GM19463 (cell line): ENCODE measurements around the gene CACNG3.
"Not testable (repeated sequence)": the region's sequence is repeated elsewhere in the genome, so short reads cannot be mapped to it uniquely, and the experiment has no call there.

Experiments
- ATAC-seq: cut with Tn5 transposase; IDR thresholded peaks from one replicate; pipeline ENCODE4 v1.9.1; 2021; ENCODE audit warnings: mild to moderate bottlenecking, moderate library complexity; ENCODE audit not compliant: unreplicated experiment

The CACNG3 gene

DNA sequence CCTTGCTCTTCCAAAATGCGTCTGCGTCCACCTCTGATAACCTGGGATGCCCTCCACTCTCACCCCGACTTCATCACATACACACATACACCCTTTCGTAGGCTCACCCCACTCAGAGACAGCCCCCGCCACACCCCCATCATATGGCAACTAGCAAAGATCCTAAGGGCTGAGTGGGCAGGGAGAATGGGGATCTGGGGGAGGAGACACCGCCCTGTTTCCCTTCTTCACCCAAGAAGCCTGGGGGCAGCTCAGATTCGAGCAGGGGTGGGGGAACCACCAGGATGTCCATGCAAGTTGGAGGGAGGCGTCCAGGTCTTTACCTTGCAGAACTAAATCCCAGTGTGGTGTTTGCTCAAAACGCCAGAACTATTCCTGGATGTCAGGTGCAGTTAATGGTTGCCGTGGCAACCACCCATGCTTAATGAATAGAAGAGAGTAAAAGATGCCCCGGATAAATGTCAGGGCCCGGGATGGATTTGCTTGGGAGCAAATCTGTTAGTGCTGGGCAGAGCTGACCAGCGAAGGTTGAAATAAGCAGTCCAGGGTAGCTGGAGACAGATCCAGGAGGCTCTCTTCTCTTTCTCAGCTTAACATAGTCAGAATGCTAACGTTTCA is 72.8 kb downstream of the CACNG3 start:
- ATAC-seq: no peak

- ATAC-seq: no peak
Measured at GRCh38 chr16:24332178-24332577, 76.0 kb downstream of the CACNG3 start.

- no peak for ATAC-seq
Measured at GRCh38 chr16:24332582-24333090, 76.5 kb downstream of the CACNG3 start.

- ATAC-seq: no peak
Measured at GRCh38 chr16:24336491-24336890, 80.4 kb downstream of the CACNG3 start.

DNA sequence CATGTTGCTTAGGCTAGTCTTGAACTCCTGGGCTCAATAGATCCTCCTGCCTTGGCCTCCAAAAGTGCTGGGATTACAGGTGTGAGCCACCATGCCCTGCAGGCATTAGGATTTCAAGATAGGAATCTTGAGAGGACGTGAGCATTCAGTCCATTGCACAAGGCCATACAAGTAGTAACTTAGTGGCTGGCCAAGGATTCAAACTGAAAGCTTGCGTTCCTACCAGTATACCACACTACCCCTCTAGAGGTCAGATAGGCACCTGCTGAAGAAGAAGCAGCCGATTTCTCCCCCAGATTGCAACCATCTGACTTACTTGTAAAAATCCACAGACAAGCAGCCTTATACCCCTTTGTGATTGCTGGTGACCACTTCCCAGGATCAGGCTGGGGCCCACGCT is 80.9 kb downstream of the CACNG3 start:
- ATAC-seq: no peak

DNA sequence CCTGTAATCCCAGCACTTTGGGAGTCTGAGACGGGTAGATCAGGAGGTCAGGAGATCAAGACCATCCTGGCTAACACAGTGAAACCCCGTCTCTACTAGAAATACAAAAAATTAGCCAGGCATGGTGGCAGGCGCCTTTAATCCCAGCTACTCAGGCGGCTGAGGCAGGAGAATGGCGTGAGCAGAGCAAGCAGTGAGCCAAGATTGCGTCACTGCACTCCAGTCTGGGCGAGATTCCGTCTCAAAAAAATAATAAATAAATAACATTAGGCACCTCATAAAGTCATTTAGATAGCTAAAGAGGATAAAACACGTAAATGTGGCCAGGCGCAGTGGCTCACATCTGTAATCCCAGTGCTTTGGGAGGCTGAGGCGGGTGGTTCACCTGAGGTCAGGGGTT is 87.7 kb downstream of the CACNG3 start:
- ATAC-seq: not testable (repeated sequence)

DNA sequence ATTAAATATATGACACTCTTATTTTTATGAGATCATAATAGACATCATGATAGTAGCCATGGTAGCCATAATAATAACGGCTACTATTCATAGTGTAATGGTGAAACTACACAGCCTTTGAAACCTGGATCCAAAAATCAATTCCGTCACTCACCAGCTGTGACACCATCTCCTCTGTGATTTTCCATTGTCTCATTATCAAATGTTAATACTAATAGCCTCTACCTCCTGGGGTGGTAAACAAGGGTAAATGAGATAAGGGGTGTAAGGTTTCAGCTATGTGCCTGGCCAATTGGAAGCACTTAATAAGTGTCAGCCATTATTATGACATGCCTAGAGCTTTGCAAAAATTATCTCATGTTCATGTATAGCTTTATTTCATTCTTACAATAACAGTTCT is 88.6 kb downstream of the CACNG3 start:
- no peak for ATAC-seq

DNA sequence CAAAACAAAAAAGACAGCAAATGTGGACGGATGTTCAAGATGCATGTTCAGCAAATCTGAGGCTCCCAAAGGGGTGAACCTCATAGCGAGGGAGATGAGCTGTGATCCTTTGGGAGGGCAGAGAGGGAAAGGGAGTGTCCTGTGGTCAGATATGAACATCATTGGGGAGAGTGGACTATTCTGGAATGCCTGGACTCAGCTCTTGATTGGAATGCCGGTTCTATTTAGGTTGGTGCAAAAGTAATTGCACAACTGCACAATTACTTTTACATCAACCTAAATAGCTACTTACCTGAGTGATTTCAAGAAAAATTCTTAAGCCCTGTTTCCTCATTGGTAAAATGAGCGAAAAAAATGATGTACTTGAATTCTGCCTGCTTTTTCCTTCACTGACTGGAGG is 89.6 kb downstream of the CACNG3 start:
- ATAC-seq: no peak

GRCh38 chr16:24346734-24347133 is 90.6 kb downstream of the CACNG3 start:
- no peak for ATAC-seq

DNA sequence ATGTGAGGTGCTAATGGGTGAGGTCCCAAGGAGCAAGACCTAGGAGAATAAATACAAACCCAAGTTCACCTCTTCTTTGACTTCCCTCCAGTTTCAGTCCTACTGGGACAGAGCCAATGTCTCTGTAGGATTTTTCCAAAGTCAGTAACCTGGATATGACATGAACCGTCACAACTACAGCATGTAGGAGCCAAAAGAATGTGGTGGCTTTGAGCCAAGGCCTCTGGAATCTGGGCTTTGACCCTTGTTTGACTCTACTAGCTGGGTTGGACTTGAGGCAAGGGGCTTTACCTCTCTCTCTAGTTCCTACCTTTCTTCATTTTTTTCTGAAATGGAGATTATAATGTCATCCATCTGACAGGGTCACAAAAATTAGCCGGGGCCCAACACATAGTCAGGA is 91.4 kb downstream of the CACNG3 start:
- ATAC-seq: no peak

- ATAC-seq: no peak
Measured at GRCh38 chr16:24348545-24349290, 92.6 kb downstream of the CACNG3 start.

GRCh38 chr16:24349320-24349719 is 93.2 kb downstream of the CACNG3 start:
- no peak for ATAC-seq

DNA sequence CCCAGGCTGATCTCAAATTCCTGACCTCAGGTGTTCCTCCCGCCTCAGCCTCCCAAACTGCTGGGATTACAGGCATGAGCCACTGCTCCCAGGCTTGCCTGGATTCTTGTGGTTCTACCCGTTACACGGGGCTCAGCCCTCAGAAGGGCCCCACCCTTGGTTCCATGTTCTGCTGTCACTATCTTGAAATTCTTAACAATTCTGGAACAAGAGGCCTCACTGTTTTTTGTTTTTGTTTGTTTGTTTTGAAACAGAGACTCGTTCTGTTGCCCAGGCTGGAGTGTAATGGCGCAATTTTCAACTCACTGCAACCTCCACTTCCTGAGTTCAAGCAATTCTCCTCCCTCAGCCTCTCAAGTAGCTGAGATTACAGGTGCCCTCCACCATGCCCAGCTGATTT is 96.6 kb downstream of the CACNG3 start:
- ATAC-seq: no peak

DNA sequence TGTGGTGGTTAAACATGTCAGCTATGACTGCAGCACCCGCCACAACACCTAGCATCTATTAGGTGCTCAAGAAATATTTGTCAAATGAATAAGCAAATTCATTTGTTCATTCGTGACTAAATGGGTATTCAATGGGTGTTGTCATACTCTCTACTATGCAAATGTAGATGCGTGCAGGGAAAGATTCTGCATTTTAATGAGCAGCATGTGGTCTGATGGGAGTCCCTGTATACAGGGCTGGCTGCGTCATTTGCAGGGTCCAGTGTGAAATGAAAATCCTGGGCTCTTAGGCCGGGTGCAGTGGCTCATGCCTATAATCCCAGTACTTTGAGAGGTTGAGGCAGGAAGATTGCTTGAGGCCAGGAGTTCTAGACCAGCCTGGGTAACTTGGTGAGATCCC is 97.5 kb downstream of the CACNG3 start:
- ATAC-seq: no peak

- no peak for ATAC-seq
Measured at GRCh38 chr16:24357511-24357910, 101.4 kb downstream of the CACNG3 start.

DNA sequence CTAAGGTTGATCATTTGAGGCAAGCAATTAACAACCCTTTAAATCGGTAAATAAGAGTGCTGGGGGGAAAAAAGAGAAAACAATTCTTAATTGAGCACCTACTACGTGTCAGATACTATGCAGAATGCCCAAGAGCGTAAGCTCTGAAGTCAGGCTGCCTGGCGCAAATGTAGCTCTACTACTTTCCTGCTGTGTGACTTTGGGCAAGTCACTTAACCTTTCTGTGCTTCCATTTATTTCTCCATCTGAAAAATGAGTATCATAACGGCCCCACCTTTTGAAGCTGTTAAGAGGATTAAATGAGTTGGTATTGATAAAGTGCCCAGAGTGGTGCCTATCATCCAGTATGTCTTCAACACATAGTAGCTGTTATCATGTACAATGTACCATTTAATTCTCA is 102.0 kb downstream of the CACNG3 start:
- ATAC-seq: no peak

DNA sequence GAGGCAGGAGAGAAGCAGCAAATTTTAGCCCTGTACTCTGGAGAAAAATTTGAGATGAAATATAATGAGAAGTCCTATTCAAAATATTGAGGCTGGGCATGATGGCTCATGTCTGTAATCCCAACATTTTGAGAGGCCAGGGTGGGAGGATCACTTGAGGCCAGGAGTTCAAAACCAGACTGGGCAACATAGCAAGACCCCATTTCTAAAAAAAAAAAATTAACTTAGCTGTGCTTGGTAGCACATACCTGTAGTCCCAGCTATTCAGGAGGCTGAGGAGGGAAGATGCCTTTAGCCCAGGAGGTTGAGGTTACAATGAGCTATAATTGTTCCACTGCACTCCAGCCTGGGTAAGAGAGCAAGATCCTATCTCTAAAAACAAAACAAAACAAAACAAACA is 103.4 kb downstream of the CACNG3 start:
- no peak for ATAC-seq

GRCh38 chr16:24360936-24361335 is 104.8 kb downstream of the CACNG3 start:
- ATAC-seq: no peak

GRCh38 chr16:24364596-24364995 is 108.5 kb downstream of the CACNG3 start:
- ATAC-seq: no peak

GRCh38 chr16:24367186-24367710 is 111.1 kb downstream of the CACNG3 start:
- no peak for ATAC-seq

DNA sequence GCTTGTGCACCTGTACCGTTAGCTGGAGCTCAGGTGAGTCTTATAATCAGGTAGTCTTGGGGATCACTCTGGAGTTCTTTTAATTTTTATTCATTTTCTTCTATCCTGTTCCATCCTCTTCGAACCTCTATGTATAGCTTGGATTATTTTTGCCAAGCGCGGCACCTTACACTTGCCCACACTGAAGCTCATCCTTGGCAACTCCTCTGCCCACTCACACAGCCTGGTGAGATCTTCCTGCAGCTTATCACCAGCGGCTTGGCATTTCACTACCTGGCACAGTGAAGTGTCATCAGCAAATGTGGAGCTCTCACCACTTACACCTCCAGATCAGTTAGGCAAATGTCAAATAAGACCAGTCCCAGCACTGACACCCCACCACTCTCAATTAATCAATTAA is 116.7 kb downstream of the CACNG3 start:
- no peak for ATAC-seq

- no peak for ATAC-seq
Measured at GRCh38 chr16:24378999-24379398, 122.9 kb downstream of the CACNG3 start.
